Sigmoid colon (tissue), 7 donors: ENCODE results near the gene TRUB1. TPM values are rescaled to one million over a fixed set of nuclear protein-coding genes. Genes with fewer than 3 reads are reported as not detected.

Experiments used
- DNase-seq: peaks from one replicate; pipeline ENCODE4 v3.0.0-alpha.2; 2019
- H3K27ac ChIP-seq, 4 donors: fragments of 200-600 bp; sonication (generic); one replicate each; pipeline ENCODE4 v1.5.1; 2016 to 2019; ENCODE audit warnings: mild to moderate bottlenecking in 1 of 4
- H3K27me3 ChIP-seq, 3 donors: fragments of 200-600 bp; sonication (generic); one replicate each; pipeline ENCODE4 v1.5.1; 2019; ENCODE audit warnings: mild to moderate bottlenecking in 1 of 3
- H3K36me3 ChIP-seq, 4 donors: fragments of 200-600 bp; sonication (generic); one replicate each; pipeline ENCODE4 v1.5.1; 2016 to 2019
- H3K4me1 ChIP-seq, 4 donors: fragments of 200-600 bp; sonication (generic); one replicate each; pipeline ENCODE4 v1.5.1; 2017 to 2019
- H3K4me3 ChIP-seq, 4 donors: fragments of 200-600 bp; sonication (generic); one replicate each; pipeline ENCODE4 v1.5.1; 2017 to 2019; ENCODE audit warnings: mild to moderate bottlenecking in 2 of 4, moderate library complexity in 1 of 4
- H3K9me3 ChIP-seq, 4 donors: fragments of 200-600 bp in 3 of 4; sonication (generic) in 3 of 4; one replicate each; pipeline versions ENCODE4 v1.5.1 to v1.6.1; 2013 to 2019
- EP300 ChIP-seq, 4 donors: sonication (generic); formaldehyde crosslinking; IDR thresholded peaks; one replicate each; pipeline ENCODE4 v1.6.1; 2017; ENCODE audit warnings: antibody characterized with exemption in 4 of 4
- POLR2A ChIP-seq, 2 donors: fragments of 450-650 bp; IDR thresholded peaks; one replicate each; pipeline ENCODE4 v1.6.1; 2016; ENCODE audit warnings: antibody characterized with exemption in 2 of 2, mild to moderate bottlenecking in 2 of 2, moderate library complexity in 2 of 2
- POLR2AphosphoS5 ChIP-seq, 4 donors: sonication (generic); formaldehyde crosslinking; IDR thresholded peaks; one replicate each; pipeline ENCODE4 v1.6.1; 2017; ENCODE audit warnings: antibody characterized with exemption in 4 of 4
- WGBS, 2 donors: extraction: QIAGEN DNeasy Blood & Tissue Kit; methylation state at CpG; one replicate each; pipeline ENCODE4 v1.1.7; 2013; 5-methylcytosine and 5-hydroxymethylcytosine counted together
- intact Hi-C: fragments of 100-400 bp; cut with DNase I; formaldehyde crosslinking; loops from one replicate; pipeline ENCODE4 v1.15.1; 2023
- polyA plus RNA-seq, 3 donors: library from polyadenylated mRNA; stranded (reverse); fragments of 200-250 nt; gene quantifications; one replicate each; pipeline ENCODE4 v1.2.3, GENCODE V29; 2013
- total RNA-seq, 4 donors: library from RNA; depleted of rRNA; stranded (reverse); fragments of >200 nt; gene quantifications; one replicate each; pipeline ENCODE4 v1.1.0, GENCODE V29; 2016
- TF ChIP-seq, protein P1 (sequence below), 4 experiments: fragments of 450-650 bp in 3 of 4; fragments of 200-600 bp in 1 of 4; IDR thresholded peaks; one replicate each; pipeline ENCODE4 v1.5.1; 2016 to 2019; ENCODE audit warnings: antibody characterized with exemption in 4 of 4, mild to moderate bottlenecking in 3 of 4, moderate library complexity in 2 of 4
- donor health status: healthy with polysubstance abuse.
- donor health status: Bipolar disorder and iron deficiency.
- donor health status: healthy.

The TRUB1 gene
- total and polyA plus RNA-seq, 7 donors = 7.8 to 14.3 (median 10.5) TPM

DNA sequence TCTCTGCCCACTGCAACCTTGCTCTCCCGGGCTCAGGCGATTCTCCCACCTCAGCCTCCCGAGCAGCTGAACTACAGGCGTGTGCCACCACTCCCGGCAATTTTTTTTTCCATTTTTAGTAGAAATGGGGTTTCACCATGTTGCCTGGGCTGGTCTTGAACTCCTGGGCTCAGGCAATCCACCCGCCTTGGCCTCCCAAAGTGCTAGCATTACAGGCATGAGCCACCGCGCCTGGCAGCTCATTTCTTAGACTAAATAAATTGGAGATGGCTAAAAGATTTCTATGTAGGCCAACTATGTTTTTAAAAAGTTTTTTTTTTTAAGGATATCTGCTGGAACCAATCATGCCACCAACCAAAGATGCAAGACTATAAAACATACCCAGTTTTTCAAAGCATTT is 67.8 kb downstream of the TRUB1 start:
- H3K9me3 ChIP-seq = no peaks in the 10 kb centered on the region
- DNase-seq = no peak
- no peaks in the 10 kb centered on the region for H3K27me3 ChIP-seq
- no peak overlapping the region for H3K27ac ChIP-seq
- H3K36me3 ChIP-seq = no peaks in the 10 kb centered on the region
- WGBS, 2 donors = 92 to 96% methylated on average over 8 of the region's 8 CpGs
- H3K4me1 ChIP-seq = peaks cover 0 to 14% (median 8%) of the 10 kb centered on the region in 4 donors
- intact Hi-C loops = no loop called here
- TF ChIP-seq POLR2AphosphoS5 (IDR thresholded peaks at IDR 0.05) (no peak), POLR2A (IDR thresholded peaks at IDR 0.05) (no peak), EP300 (IDR thresholded peaks at IDR 0.05) (no peak)
- TF ChIP-seq, protein P1, sequence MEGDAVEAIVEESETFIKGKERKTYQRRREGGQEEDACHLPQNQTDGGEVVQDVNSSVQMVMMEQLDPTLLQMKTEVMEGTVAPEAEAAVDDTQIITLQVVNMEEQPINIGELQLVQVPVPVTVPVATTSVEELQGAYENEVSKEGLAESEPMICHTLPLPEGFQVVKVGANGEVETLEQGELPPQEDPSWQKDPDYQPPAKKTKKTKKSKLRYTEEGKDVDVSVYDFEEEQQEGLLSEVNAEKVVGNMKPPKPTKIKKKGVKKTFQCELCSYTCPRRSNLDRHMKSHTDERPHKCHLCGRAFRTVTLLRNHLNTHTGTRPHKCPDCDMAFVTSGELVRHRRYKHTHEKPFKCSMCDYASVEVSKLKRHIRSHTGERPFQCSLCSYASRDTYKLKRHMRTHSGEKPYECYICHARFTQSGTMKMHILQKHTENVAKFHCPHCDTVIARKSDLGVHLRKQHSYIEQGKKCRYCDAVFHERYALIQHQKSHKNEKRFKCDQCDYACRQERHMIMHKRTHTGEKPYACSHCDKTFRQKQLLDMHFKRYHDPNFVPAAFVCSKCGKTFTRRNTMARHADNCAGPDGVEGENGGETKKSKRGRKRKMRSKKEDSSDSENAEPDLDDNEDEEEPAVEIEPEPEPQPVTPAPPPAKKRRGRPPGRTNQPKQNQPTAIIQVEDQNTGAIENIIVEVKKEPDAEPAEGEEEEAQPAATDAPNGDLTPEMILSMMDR (IDR thresholded peaks at IDR 0.05) = no peak
- no peak overlapping the region for H3K4me3 ChIP-seq

DNA sequence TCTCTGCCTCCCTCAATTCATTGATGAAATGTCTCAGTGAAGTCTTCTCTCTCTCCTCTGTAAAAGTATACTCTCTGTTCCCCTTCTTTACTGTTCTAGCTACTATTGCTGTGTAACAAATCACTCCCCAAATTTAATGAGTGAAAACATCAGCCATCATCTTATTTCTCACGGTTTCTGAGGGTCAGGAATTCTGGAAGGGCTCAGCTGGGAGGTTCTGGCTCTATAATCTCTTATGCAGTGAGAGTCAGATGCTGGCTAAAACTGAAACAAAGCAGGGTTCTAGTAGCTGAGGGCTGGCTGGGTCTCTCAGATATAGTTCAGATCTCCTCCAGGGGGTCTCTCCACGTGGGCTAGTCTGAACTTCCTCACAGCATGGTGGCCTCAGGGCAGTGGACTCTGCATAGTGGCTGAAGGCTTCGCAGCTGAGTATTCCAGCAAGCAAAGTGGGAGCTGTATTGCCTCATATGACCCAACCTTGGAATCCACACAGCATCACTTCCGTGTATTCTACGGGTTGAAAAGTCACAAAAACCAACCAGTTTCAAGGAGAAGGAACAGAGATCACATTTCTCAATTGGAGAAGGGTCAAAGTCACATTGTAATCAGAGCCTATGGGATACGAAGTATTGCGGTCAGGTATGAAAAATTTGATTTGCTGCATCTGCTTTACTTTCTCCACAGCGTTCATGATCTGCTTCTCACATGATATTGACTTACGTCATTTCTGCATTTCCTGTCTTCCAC is 80.4 kb downstream of the TRUB1 start:
- DNase-seq = no peak
- intact Hi-C loops = no loop called here
- H3K27ac ChIP-seq = no peak overlapping the region
- no peak overlapping the region for H3K4me3 ChIP-seq
- H3K27me3 ChIP-seq = no peaks in the 10 kb centered on the region
- TF ChIP-seq POLR2AphosphoS5 (IDR thresholded peaks at IDR 0.05) (no peak), POLR2A (IDR thresholded peaks at IDR 0.05) (no peak), EP300 (IDR thresholded peaks at IDR 0.05) (no peak)
- TF ChIP-seq, protein P1 (IDR thresholded peaks at IDR 0.05) = no peak
- H3K9me3 ChIP-seq = peaks cover 0 to 2% (median 0%) of the 10 kb centered on the region in 4 donors
- no peaks in the 10 kb centered on the region for H3K4me1 ChIP-seq
- no peaks in the 10 kb centered on the region for H3K36me3 ChIP-seq
- 71 to 82% methylated on average over 9 of the region's 9 CpGs for WGBS, 2 donors

DNA sequence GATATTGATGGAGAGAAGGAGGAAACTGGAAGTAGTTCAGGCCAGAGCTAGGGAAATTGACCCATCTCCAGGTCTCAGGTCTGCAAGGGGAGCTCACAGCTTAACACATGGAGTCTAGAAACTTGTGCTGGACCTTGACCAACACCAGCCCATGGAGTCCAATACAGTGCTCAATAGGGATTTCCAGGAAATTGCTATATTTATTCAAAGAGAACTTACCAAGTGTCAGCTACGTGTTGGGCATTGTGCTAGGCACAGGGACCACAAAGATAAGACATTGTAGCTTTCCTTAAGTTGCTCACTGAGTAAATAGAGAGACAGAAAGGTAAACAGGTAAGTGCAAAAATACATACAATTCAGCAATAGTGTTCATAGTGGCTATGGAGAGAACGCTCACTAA is 82.5 kb downstream of the TRUB1 start:
- DNase-seq = no peak
- H3K27ac ChIP-seq = no peak overlapping the region
- 32 to 81% methylated on average over 2 of the region's 2 CpGs for WGBS, 2 donors
- H3K36me3 ChIP-seq = no peaks in the 10 kb centered on the region
- TF ChIP-seq POLR2A (IDR thresholded peaks at IDR 0.05) = no peak
- TF ChIP-seq, protein P1 (IDR thresholded peaks at IDR 0.05) = no peak
- no peak for TF ChIP-seq POLR2AphosphoS5 (IDR thresholded peaks at IDR 0.05)
- TF ChIP-seq EP300 (IDR thresholded peaks at IDR 0.05) = no peak
- H3K4me1 ChIP-seq = no peaks in the 10 kb centered on the region
- H3K9me3 ChIP-seq = peaks cover 0 to 2% (median 0%) of the 10 kb centered on the region in 4 donors
- intact Hi-C loops = no loop called here
- H3K4me3 ChIP-seq = no peak overlapping the region
- no peaks in the 10 kb centered on the region for H3K27me3 ChIP-seq

DNA sequence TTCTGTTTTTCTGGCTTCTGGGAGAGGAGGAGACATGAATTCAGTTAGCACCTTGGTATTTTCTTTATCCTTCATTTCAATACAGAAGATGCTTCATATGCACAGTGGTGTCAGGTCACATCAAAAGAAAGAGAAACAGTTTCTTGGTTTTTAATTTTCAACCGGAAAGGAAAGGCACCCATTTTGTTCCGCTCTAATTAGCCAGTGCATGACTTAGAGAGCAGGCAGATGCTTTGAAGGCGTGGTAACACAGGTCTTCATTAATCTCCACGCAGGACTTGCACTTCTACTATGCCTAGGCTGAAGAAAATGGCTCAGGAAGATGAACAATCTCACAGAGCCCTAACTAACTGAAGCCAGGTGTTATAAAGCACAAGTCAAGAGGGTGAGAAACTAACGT is 84.7 kb downstream of the TRUB1 start:
- no peak for DNase-seq
- peaks cover 0 to 2% (median 0%) of the 10 kb centered on the region in 4 donors for H3K9me3 ChIP-seq
- intact Hi-C loops = no loop called here
- H3K4me1 ChIP-seq = no peaks in the 10 kb centered on the region
- no peaks in the 10 kb centered on the region for H3K36me3 ChIP-seq
- no peak overlapping the region for H3K27ac ChIP-seq
- H3K4me3 ChIP-seq = no peak overlapping the region
- no peaks in the 10 kb centered on the region for H3K27me3 ChIP-seq
- TF ChIP-seq EP300 (IDR thresholded peaks at IDR 0.05) (no peak), POLR2AphosphoS5 (IDR thresholded peaks at IDR 0.05) (no peak), POLR2A (IDR thresholded peaks at IDR 0.05) (no peak)
- TF ChIP-seq, protein P1 (IDR thresholded peaks at IDR 0.05) = no peak
- 73% methylated on average over 5 of the region's 5 CpGs for whole genome bisulfite sequencing, 2 donors
